ENCODE data around the gene ASTN2.

ASTN2 gene

GRCh38 chr9:116499986-116500871 is 914.6 kb downstream of the ASTN2 start:
- no peak overlapping the region for H3K4me3 ChIP-seq (ENCODE audit: low read depth in 1 of 2, low read length in 2 of 2)
- H3K27me3 ChIP-seq (ENCODE audit: low read depth, low read length) = no peaks in the 10 kb centered on the region
- no peaks in the 10 kb centered on the region for H3K36me3 ChIP-seq (ENCODE audit: control insufficient read depth in 1 of 2, insufficient read depth in 2 of 2, low read length in 2 of 2)
- no peaks in the 10 kb centered on the region for H3K4me1 ChIP-seq (ENCODE audit: control insufficient read depth in 1 of 2, insufficient read depth in 2 of 2, low read length in 2 of 2)
- H3K9me3 ChIP-seq (ENCODE audit: control insufficient read depth in 1 of 2, low read length in 2 of 2) = no peaks in the 10 kb centered on the region
- H3K27ac ChIP-seq (ENCODE audit: low read length) = no peak overlapping the region

- H3K36me3 ChIP-seq (ENCODE audit: control insufficient read depth in 1 of 2, insufficient read depth in 2 of 2, low read length in 2 of 2) = no peaks in the 10 kb centered on the region
- H3K27ac ChIP-seq (ENCODE audit: low read length) = no peak overlapping the region
- H3K4me3 ChIP-seq (ENCODE audit: low read depth in 1 of 2, low read length in 2 of 2) = no peak overlapping the region
- no peaks in the 10 kb centered on the region for H3K9me3 ChIP-seq (ENCODE audit: control insufficient read depth in 1 of 2, low read length in 2 of 2)
- no peaks in the 10 kb centered on the region for H3K27me3 ChIP-seq (ENCODE audit: low read depth, low read length)
- H3K4me1 ChIP-seq (ENCODE audit: control insufficient read depth in 1 of 2, insufficient read depth in 2 of 2, low read length in 2 of 2) = no peaks in the 10 kb centered on the region
These were observed 915.4 kb downstream of the ASTN2 start for GRCh38 chr9:116499434-116499833.

GRCh38 chr9:116497095-116497890 is 917.6 kb downstream of the ASTN2 start:
- no peaks in the 10 kb centered on the region for H3K4me1 ChIP-seq (ENCODE audit: control insufficient read depth in 1 of 2, insufficient read depth in 2 of 2, low read length in 2 of 2)
- H3K9me3 ChIP-seq (ENCODE audit: control insufficient read depth in 1 of 2, low read length in 2 of 2) = no peaks in the 10 kb centered on the region
- H3K27me3 ChIP-seq (ENCODE audit: low read depth, low read length) = no peaks in the 10 kb centered on the region
- no peak overlapping the region for H3K27ac ChIP-seq (ENCODE audit: low read length)
- no peaks in the 10 kb centered on the region for H3K36me3 ChIP-seq (ENCODE audit: control insufficient read depth in 1 of 2, insufficient read depth in 2 of 2, low read length in 2 of 2)
- H3K4me3 ChIP-seq (ENCODE audit: low read depth in 1 of 2, low read length in 2 of 2) = no peak overlapping the region

GRCh38 chr9:116496167-116496566 is 918.7 kb downstream of the ASTN2 start:
- Histone ChIP-seq H3K4me1 (ENCODE audit: control insufficient read depth in 1 of 2, insufficient read depth in 2 of 2, low read length in 2 of 2) (no peaks in the 10 kb centered on the region), H3K27ac (ENCODE audit: low read length) (no peak overlapping the region), H3K9me3 (ENCODE audit: control insufficient read depth in 1 of 2, low read length in 2 of 2) (no peaks in the 10 kb centered on the region), H3K4me3 (ENCODE audit: low read depth in 1 of 2, low read length in 2 of 2) (no peak overlapping the region), H3K36me3 (ENCODE audit: control insufficient read depth in 1 of 2, insufficient read depth in 2 of 2, low read length in 2 of 2) (no peaks in the 10 kb centered on the region), H3K27me3 (ENCODE audit: low read depth, low read length) (no peaks in the 10 kb centered on the region)

GRCh38 chr9:116495725-116496124 is 919.1 kb downstream of the ASTN2 start:
- Histone ChIP-seq H3K9me3 (ENCODE audit: control insufficient read depth in 1 of 2, low read length in 2 of 2) (no peaks in the 10 kb centered on the region), H3K36me3 (ENCODE audit: control insufficient read depth in 1 of 2, insufficient read depth in 2 of 2, low read length in 2 of 2) (no peaks in the 10 kb centered on the region), H3K4me3 (ENCODE audit: low read depth in 1 of 2, low read length in 2 of 2) (no peak overlapping the region), H3K27me3 (ENCODE audit: low read depth, low read length) (no peaks in the 10 kb centered on the region), H3K4me1 (ENCODE audit: control insufficient read depth in 1 of 2, insufficient read depth in 2 of 2, low read length in 2 of 2) (no peaks in the 10 kb centered on the region), H3K27ac (ENCODE audit: low read length) (no peak overlapping the region)

GRCh38 chr9:116494815-116495634 is 919.8 kb downstream of the ASTN2 start:
- Histone ChIP-seq H3K27me3 (ENCODE audit: low read depth, low read length) (no peaks in the 10 kb centered on the region), H3K27ac (ENCODE audit: low read length) (no peak overlapping the region), H3K36me3 (ENCODE audit: control insufficient read depth in 1 of 2, insufficient read depth in 2 of 2, low read length in 2 of 2) (no peaks in the 10 kb centered on the region), H3K4me1 (ENCODE audit: control insufficient read depth in 1 of 2, insufficient read depth in 2 of 2, low read length in 2 of 2) (no peaks in the 10 kb centered on the region), H3K4me3 (ENCODE audit: low read depth in 1 of 2, low read length in 2 of 2) (no peak overlapping the region), H3K9me3 (ENCODE audit: control insufficient read depth in 1 of 2, low read length in 2 of 2) (no peaks in the 10 kb centered on the region)

- no peaks in the 10 kb centered on the region for H3K4me1 ChIP-seq (ENCODE audit: control insufficient read depth in 1 of 2, insufficient read depth in 2 of 2, low read length in 2 of 2)
- no peak overlapping the region for H3K4me3 ChIP-seq (ENCODE audit: low read depth in 1 of 2, low read length in 2 of 2)
- no peaks in the 10 kb centered on the region for H3K27me3 ChIP-seq (ENCODE audit: low read depth, low read length)
- H3K36me3 ChIP-seq (ENCODE audit: control insufficient read depth in 1 of 2, insufficient read depth in 2 of 2, low read length in 2 of 2) = no peaks in the 10 kb centered on the region
- no peak overlapping the region for H3K27ac ChIP-seq (ENCODE audit: low read length)
- no peaks in the 10 kb centered on the region for H3K9me3 ChIP-seq (ENCODE audit: control insufficient read depth in 1 of 2, low read length in 2 of 2)
These were observed 921.5 kb downstream of the ASTN2 start for GRCh38 chr9:116493183-116493860.

- Histone ChIP-seq H3K27me3 (ENCODE audit: low read depth, low read length) (no peaks in the 10 kb centered on the region), H3K27ac (ENCODE audit: low read length) (no peak overlapping the region), H3K36me3 (ENCODE audit: control insufficient read depth in 1 of 2, insufficient read depth in 2 of 2, low read length in 2 of 2) (no peaks in the 10 kb centered on the region), H3K4me1 (ENCODE audit: control insufficient read depth in 1 of 2, insufficient read depth in 2 of 2, low read length in 2 of 2) (no peaks in the 10 kb centered on the region), H3K4me3 (ENCODE audit: low read depth in 1 of 2, low read length in 2 of 2) (no peak overlapping the region), H3K9me3 (ENCODE audit: control insufficient read depth in 1 of 2, low read length in 2 of 2) (no peaks in the 10 kb centered on the region)
These were observed 923.2 kb downstream of the ASTN2 start for GRCh38 chr9:116491659-116492058.

GRCh38 chr9:116491219-116491618 is 923.6 kb downstream of the ASTN2 start:
- no peaks in the 10 kb centered on the region for H3K4me1 ChIP-seq (ENCODE audit: control insufficient read depth in 1 of 2, insufficient read depth in 2 of 2, low read length in 2 of 2)
- no peaks in the 10 kb centered on the region for H3K36me3 ChIP-seq (ENCODE audit: control insufficient read depth in 1 of 2, insufficient read depth in 2 of 2, low read length in 2 of 2)
- H3K4me3 ChIP-seq (ENCODE audit: low read depth in 1 of 2, low read length in 2 of 2) = no peak overlapping the region
- H3K9me3 ChIP-seq (ENCODE audit: control insufficient read depth in 1 of 2, low read length in 2 of 2) = no peaks in the 10 kb centered on the region
- no peak overlapping the region for H3K27ac ChIP-seq (ENCODE audit: low read length)
- H3K27me3 ChIP-seq (ENCODE audit: low read depth, low read length) = no peaks in the 10 kb centered on the region

GRCh38 chr9:116490321-116490720 is 924.5 kb downstream of the ASTN2 start:
- H3K4me1 ChIP-seq (ENCODE audit: control insufficient read depth in 1 of 2, insufficient read depth in 2 of 2, low read length in 2 of 2) = no peaks in the 10 kb centered on the region
- H3K36me3 ChIP-seq (ENCODE audit: control insufficient read depth in 1 of 2, insufficient read depth in 2 of 2, low read length in 2 of 2) = no peaks in the 10 kb centered on the region
- no peaks in the 10 kb centered on the region for H3K27me3 ChIP-seq (ENCODE audit: low read depth, low read length)
- no peaks in the 10 kb centered on the region for H3K9me3 ChIP-seq (ENCODE audit: control insufficient read depth in 1 of 2, low read length in 2 of 2)
- no peak overlapping the region for H3K4me3 ChIP-seq (ENCODE audit: low read depth in 1 of 2, low read length in 2 of 2)
- H3K27ac ChIP-seq (ENCODE audit: low read length) = no peak overlapping the region
